HG03175 (cell line): ENCODE data around the gene RETREG1.
"Not testable (repeated sequence)": the region's sequence is repeated elsewhere in the genome, so short reads cannot be mapped to it uniquely, and the experiment has no call there.

Experiments
- ATAC-seq: cut with Tn5 transposase; IDR thresholded peaks from one replicate; pipeline ENCODE4 v1.9.1; 2021; ENCODE audit warnings: mild to moderate bottlenecking, moderate library complexity; ENCODE audit not compliant: unreplicated experiment

RETREG1 gene

GRCh38 chr5:16617274-16617968 lies 624 bp upstream of the RETREG1 start:
- no peak for ATAC-seq

GRCh38 chr5:16615741-16616535 lies 859 bp downstream of the RETREG1 start:
- no peak for ATAC-seq

GRCh38 chr5:16612007-16612406 lies 4.8 kb downstream of the RETREG1 start:
- no peak for ATAC-seq

GRCh38 chr5:16610896-16611295 lies 5.9 kb downstream of the RETREG1 start:
- ATAC-seq: not testable (repeated sequence)

- ATAC-seq: no peak
Measured at GRCh38 chr5:16609412-16609811, 7.4 kb downstream of the RETREG1 start.

- ATAC-seq: no peak
Measured at GRCh38 chr5:16606628-16607027, 10.2 kb downstream of the RETREG1 start.

GRCh38 chr5:16603701-16604100 lies 13.1 kb downstream of the RETREG1 start:
- no peak for ATAC-seq

- no peak for ATAC-seq
Measured at GRCh38 chr5:16603295-16603694, 13.5 kb downstream of the RETREG1 start.

- no peak for ATAC-seq
Measured at GRCh38 chr5:16602182-16602581, 14.6 kb downstream of the RETREG1 start.

GRCh38 chr5:16600946-16601345 lies 15.9 kb downstream of the RETREG1 start:
- no peak for ATAC-seq

GRCh38 chr5:16600397-16600796 lies 16.4 kb downstream of the RETREG1 start:
- no peak for ATAC-seq

GRCh38 chr5:16597946-16598694 lies 18.7 kb downstream of the RETREG1 start:
- ATAC-seq: no peak

- no peak for ATAC-seq
Measured at GRCh38 chr5:16596581-16596940, 20.2 kb downstream of the RETREG1 start.

- no peak for ATAC-seq
Measured at GRCh38 chr5:16595881-16596580, 20.8 kb downstream of the RETREG1 start.

- no peak for ATAC-seq
Measured at GRCh38 chr5:16593628-16594027, 23.2 kb downstream of the RETREG1 start.

- ATAC-seq: no peak
Measured at GRCh38 chr5:16593013-16593412, 23.8 kb downstream of the RETREG1 start.

GRCh38 chr5:16592255-16592654 lies 24.5 kb downstream of the RETREG1 start:
- no peak for ATAC-seq

- no peak for ATAC-seq
Measured at GRCh38 chr5:16590685-16591084, 26.1 kb downstream of the RETREG1 start.

- no peak for ATAC-seq
Measured at GRCh38 chr5:16589658-16590057, 27.1 kb downstream of the RETREG1 start.

- ATAC-seq: no peak
Measured at GRCh38 chr5:16588434-16589214, 28.2 kb downstream of the RETREG1 start.
